KMS-11 (cell line): ENCODE data around the gene KCNN3.
A peak's percentile ranks its signal among the peaks of the same experiment; 100 is the strongest.

ENCODE experiments used
- H2AFZ ChIP-seq: fragments of 200-600 bp; sonication (generic); 2 replicates; pipeline ENCODE4 v1.6.1; 2016; ENCODE audit warnings: antibody characterized with exemption, mixed run types, low read depth
- H3K27ac ChIP-seq: fragments of 200-600 bp; sonication (generic); 2 replicates; pipeline ENCODE4 v1.6.1; 2016; ENCODE audit warnings: mild to moderate bottlenecking, mixed run types
- H3K27me3 ChIP-seq: fragments of 200-600 bp; sonication (generic); 2 replicates; pipeline ENCODE4 v1.6.1; 2017; ENCODE audit warnings: mild to moderate bottlenecking, low read depth, mixed run types, moderate library complexity; ENCODE audit not compliant: insufficient read depth
- H3K36me3 ChIP-seq: fragments of 200-600 bp; sonication (generic); 2 replicates; pipeline ENCODE4 v1.6.1; 2017; ENCODE audit warnings: mild to moderate bottlenecking, mixed run types; ENCODE audit not compliant: insufficient read depth
- H3K4me1 ChIP-seq: fragments of 200-600 bp; sonication (generic); 2 replicates; pipeline ENCODE4 v1.6.1; 2016; ENCODE audit warnings: mild to moderate bottlenecking, low read depth, mixed run types; ENCODE audit not compliant: poor library complexity, severe bottlenecking
- H3K4me2 ChIP-seq: fragments of 200-600 bp; sonication (generic); 2 replicates; pipeline ENCODE4 v1.7.0; 2016; ENCODE audit warnings: mild to moderate bottlenecking, mixed run types
- H3K4me3 ChIP-seq: fragments of 200-600 bp; sonication (generic); IDR thresholded peaks from 2 replicates; pipeline ENCODE4 v1.6.1; 2017; ENCODE audit warnings: low read depth, low read length, mixed read lengths; ENCODE audit not compliant: insufficient read depth
- H3K79me2 ChIP-seq: fragments of 200-600 bp; sonication (generic); 2 replicates; pipeline ENCODE4 v1.6.1; 2016; ENCODE audit warnings: low read depth, mixed run types; ENCODE audit not compliant: insufficient read depth
- H3K9ac ChIP-seq: fragments of 200-600 bp; sonication (generic); 2 replicates; pipeline ENCODE4 v1.6.1; 2016; ENCODE audit warnings: mild to moderate bottlenecking, mixed run types
- H4K20me1 ChIP-seq: fragments of 200-600 bp; sonication (generic); 2 replicates; pipeline ENCODE4 v1.6.1; 2016; ENCODE audit warnings: mild to moderate bottlenecking, mixed run types; ENCODE audit not compliant: insufficient read depth
- TF ChIP-seq, protein P1 (sequence below): fragments of 200-600 bp; sonication (generic); conservative IDR thresholded peaks from 2 replicates; pipeline ENCODE4 v1.6.1; 2017; ENCODE audit warnings: low read depth, mild to moderate bottlenecking, antibody characterized with exemption, low read length, moderate library complexity, mixed read lengths

Gene KCNN3

DNA sequence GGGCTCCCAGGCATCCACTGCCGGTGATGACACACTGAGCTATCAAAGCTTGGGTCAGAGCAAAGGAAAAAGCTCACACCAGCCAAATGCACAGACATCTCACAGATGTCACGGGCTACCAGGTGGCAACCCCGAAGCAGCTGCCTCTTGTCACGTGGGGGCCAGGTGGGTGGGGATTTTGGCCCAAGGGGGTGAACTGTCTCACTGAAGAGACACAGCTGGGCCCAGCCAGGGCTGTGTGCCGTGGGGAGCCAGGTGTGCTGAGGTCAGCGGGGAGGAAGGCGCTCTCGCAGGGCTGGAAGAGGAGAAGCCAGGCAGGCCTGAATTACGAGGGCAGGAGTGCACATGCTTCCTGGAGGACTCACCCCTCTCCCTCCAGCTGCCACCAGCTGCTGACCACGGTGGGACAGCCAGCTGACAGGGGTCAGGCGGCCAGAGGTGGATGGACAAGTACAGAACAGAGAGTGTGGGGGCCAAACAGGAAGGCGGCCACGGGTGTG, 32.4 kb downstream of the KCNN3 start:
- Histone ChIP-seq H3K4me2 (peak overlapping the region; percentile 53), H3K79me2 (no peaks in the 10 kb centered on the region), H3K4me3 (peak overlapping the region; percentile 75), H3K4me1 (peaks cover 25% of the 10 kb centered on the region), H3K27me3 (peaks cover 12% of the 10 kb centered on the region; the same call in 1 of the 2 replicates), H4K20me1 (no peaks in the 10 kb centered on the region), H2AFZ (peak overlapping the region; percentile 20; the same call in 1 of the 2 replicates), H3K27ac (no peak overlapping the region), H3K9ac (no peak overlapping the region), H3K36me3 (no peaks in the 10 kb centered on the region)
- TF ChIP-seq, protein P1, sequence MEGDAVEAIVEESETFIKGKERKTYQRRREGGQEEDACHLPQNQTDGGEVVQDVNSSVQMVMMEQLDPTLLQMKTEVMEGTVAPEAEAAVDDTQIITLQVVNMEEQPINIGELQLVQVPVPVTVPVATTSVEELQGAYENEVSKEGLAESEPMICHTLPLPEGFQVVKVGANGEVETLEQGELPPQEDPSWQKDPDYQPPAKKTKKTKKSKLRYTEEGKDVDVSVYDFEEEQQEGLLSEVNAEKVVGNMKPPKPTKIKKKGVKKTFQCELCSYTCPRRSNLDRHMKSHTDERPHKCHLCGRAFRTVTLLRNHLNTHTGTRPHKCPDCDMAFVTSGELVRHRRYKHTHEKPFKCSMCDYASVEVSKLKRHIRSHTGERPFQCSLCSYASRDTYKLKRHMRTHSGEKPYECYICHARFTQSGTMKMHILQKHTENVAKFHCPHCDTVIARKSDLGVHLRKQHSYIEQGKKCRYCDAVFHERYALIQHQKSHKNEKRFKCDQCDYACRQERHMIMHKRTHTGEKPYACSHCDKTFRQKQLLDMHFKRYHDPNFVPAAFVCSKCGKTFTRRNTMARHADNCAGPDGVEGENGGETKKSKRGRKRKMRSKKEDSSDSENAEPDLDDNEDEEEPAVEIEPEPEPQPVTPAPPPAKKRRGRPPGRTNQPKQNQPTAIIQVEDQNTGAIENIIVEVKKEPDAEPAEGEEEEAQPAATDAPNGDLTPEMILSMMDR: no peak

DNA sequence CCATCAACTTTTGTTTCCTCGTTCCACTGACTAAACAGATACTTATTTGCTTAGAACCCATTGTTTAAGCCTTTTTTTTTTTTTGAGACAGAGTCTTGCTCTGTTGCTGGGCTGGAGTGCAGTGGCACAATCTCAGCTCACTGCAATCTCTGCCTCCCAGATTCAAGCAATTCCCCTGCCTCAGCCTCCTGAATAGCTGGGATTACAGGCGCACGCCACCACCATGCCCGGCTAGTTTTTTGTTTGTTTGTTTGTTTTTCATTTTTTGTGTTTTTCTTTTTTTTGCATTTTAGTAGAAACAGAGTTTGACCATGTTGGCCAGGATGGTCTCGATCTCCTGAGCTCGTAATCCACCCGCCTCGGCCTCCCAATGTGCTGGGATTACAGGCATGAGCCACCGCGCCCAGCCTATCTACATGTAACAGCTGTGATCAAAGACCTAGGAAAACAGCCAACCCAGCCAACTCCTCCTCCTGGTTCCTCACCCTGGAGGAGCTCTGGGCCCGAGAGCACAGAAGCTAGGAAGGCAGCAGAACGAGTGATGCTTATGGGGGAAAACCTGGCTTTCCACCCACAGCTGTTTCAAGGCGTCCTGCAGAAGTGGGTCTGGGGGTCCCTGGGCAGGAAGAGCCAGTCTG, 32.9 kb downstream of the KCNN3 start:
- Histone ChIP-seq H3K4me1 (peaks cover 25% of the 10 kb centered on the region), H3K79me2 (no peaks in the 10 kb centered on the region), H3K27ac (no peak overlapping the region)

DNA sequence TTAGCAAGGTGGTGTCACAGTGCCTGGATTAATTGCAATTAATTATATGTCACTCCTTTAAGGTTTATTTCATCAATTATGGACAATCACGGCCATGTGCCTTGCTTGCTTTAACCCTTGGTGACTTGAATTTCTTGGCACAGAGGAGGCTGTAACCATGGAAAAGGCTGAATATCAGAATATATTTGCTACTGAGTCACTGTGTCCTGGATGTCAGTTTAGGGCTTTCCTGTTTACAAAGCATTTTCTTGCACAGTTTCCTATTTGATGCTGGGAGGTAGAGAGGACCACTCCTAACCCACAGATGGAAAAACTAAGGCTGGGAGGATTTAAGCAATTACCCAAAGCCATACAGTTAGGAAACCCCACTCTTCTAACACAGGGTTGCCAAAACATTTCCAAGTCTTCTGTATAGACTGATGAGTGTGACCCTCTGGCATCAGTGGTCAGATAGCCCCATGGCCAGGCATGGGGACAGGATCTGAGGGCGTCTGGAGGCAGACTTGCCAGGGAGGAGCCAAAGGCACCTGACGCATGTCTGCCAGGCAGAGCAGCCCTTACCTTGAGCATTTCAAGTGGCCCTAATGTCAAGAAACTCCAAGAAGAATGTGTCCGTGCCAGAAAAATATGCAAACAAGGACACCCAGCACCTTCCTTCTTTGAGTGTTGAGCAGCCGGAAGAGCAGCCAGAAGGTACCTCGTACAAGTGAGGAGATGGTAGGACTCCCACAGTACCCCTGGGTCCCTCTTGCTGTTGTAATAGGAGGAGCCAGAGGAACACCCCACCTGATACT, 34.4 kb downstream of the KCNN3 start:
- peaks cover 25% of the 10 kb centered on the region for H3K4me1 ChIP-seq
- no peak overlapping the region for H3K4me2 ChIP-seq
- H4K20me1 ChIP-seq: no peaks in the 10 kb centered on the region
- no peak overlapping the region for H3K27ac ChIP-seq
- no peaks in the 10 kb centered on the region for H3K36me3 ChIP-seq
- H3K79me2 ChIP-seq: no peaks in the 10 kb centered on the region
- H3K27me3 ChIP-seq: peaks cover 12% of the 10 kb centered on the region; the same call in 1 of the 2 replicates
- H3K9ac ChIP-seq: no peak overlapping the region
- TF ChIP-seq, protein P1: no peak
- no peak overlapping the region for H3K4me3 ChIP-seq
- H2AFZ ChIP-seq: no peak overlapping the region

More for the DNA sequence above, 32.9 kb downstream of the KCNN3 start:
- H4K20me1 ChIP-seq: no peaks in the 10 kb centered on the region
- peak overlapping the region; percentile 53 for H3K4me2 ChIP-seq
- TF ChIP-seq, protein P1: no peak
- peak overlapping the region; percentile 75 for H3K4me3 ChIP-seq
- peaks cover 12% of the 10 kb centered on the region; the same call in 1 of the 2 replicates for H3K27me3 ChIP-seq
- H3K36me3 ChIP-seq: no peaks in the 10 kb centered on the region
- H3K9ac ChIP-seq: no peak overlapping the region
- H2AFZ ChIP-seq: peak overlapping the region; percentile 20; the same call in 1 of the 2 replicates

DNA sequence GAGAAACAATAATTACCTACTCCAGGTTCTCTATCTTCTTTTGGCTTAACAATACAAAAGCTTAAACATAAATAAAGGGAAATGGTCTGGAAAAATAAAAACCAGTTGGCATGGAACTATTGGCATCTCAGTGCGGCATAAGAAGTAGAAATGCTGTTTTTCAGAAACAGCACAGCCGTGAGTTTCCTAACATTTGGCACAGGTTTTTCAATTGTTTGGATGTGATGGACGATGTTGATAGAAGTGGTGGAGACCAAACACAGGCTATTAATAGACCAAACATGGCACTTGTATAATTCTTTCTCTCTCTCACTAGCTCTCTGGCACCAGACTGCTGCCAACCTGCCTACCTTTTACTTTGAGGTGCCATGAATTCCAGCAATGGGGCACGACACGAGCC, 36.2 kb downstream of the KCNN3 start:
- H3K27me3 ChIP-seq: peaks cover 12% of the 10 kb centered on the region; the same call in 1 of the 2 replicates
- H3K27ac ChIP-seq: no peak overlapping the region
- no peaks in the 10 kb centered on the region for H4K20me1 ChIP-seq
- no peak overlapping the region for H2AFZ ChIP-seq
- no peaks in the 10 kb centered on the region for H3K36me3 ChIP-seq
- peaks cover 22% of the 10 kb centered on the region for H3K4me1 ChIP-seq
- H3K4me2 ChIP-seq: no peak overlapping the region
- H3K79me2 ChIP-seq: no peaks in the 10 kb centered on the region
- H3K4me3 ChIP-seq: no peak overlapping the region
- TF ChIP-seq, protein P1: no peak
- H3K9ac ChIP-seq: no peak overlapping the region
